ENCODE results near the gene MPV17. TPM values are rescaled to one million over a fixed set of nuclear protein-coding genes. Genes with fewer than 3 reads are reported as not detected.

Gene MPV17
- total RNA-seq, 1 experiment from 2014 or later: 50.6 TPM

GRCh38 chr2:27306573-27307286 is 16.2 kb downstream of the MPV17 start:
- no peaks in the 10 kb centered on the region for H3K9me3 ChIP-seq
- intact Hi-C loops (cut with micrococcal nuclease; ENCODE audit: unreplicated experiment): no loop called here
- ChIA-PET POLR2A (no interaction called here), CTCF (no interaction called here)
- Mint-ChIP-seq H3K9me3 (ENCODE audit: unreplicated experiment) (no peaks in the 10 kb centered on the region), H3K36me3 (ENCODE audit: insufficient read depth, unreplicated experiment) (peaks cover 7% of the 10 kb centered on the region), H3K4me3 (ENCODE audit: unreplicated experiment) (peak overlapping the region; percentile 58), H3K27me3 (ENCODE audit: insufficient read depth, unreplicated experiment) (peaks cover 3% of the 10 kb centered on the region), H3K4me1 (ENCODE audit: low read depth, unreplicated experiment) (no peaks in the 10 kb centered on the region), H3K27ac (ENCODE audit: unreplicated experiment) (no peak overlapping the region)
- no peak overlapping the region for H3K4me3 ChIP-seq (ENCODE audit: low read depth, low read length)
- DNase-seq: no peak
- no peak for TF ChIP-seq CTCF (IDR thresholded peaks at IDR 0.05; ENCODE audit: insufficient read depth in 1 of 2, low read depth in 1 of 2, low read length in 1 of 2, severe bottlenecking in 1 of 2, unreplicated experiment in 1 of 2)
- no TSS peak for BruUV-seq (replicated peaks)
- H3K36me3 ChIP-seq (ENCODE audit: control insufficient read depth, insufficient read depth, low read length): no peaks in the 10 kb centered on the region
- H3K4me1 ChIP-seq: peaks cover 6% of the 10 kb centered on the region
- no peaks in the 10 kb centered on the region for H3K27me3 ChIP-seq (replicated peaks; ENCODE audit: control insufficient read depth, insufficient read depth, low read length)

- no peaks in the 10 kb centered on the region for H3K4me1 Mint-ChIP-seq (ENCODE audit: low read depth, unreplicated experiment)
- no peaks in the 10 kb centered on the region for H3K9me3 Mint-ChIP-seq (ENCODE audit: unreplicated experiment)
- CTCF ChIA-PET: no interaction called here
- peaks cover 7% of the 10 kb centered on the region for H3K36me3 Mint-ChIP-seq (ENCODE audit: insufficient read depth, unreplicated experiment)
- POLR2A ChIA-PET: no interaction called here
- Histone ChIP-seq H3K36me3 (ENCODE audit: control insufficient read depth, insufficient read depth, low read length) (no peaks in the 10 kb centered on the region), H3K9me3 (no peaks in the 10 kb centered on the region), H3K4me1 (peaks cover 6% of the 10 kb centered on the region; the same call in 1 of the 2 replicates), H3K4me3 (ENCODE audit: low read depth, low read length) (no peak overlapping the region), H3K27me3 (replicated peaks; ENCODE audit: control insufficient read depth, insufficient read depth, low read length) (no peaks in the 10 kb centered on the region)
- TF ChIP-seq CTCF (IDR thresholded peaks at IDR 0.05; ENCODE audit: insufficient read depth in 1 of 2, low read depth in 1 of 2, low read length in 1 of 2, severe bottlenecking in 1 of 2, unreplicated experiment in 1 of 2): no peak
- BruUV-seq (replicated peaks): no TSS peak
- no peak overlapping the region for H3K27ac Mint-ChIP-seq (ENCODE audit: unreplicated experiment)
- peaks cover 3% of the 10 kb centered on the region for H3K27me3 Mint-ChIP-seq (ENCODE audit: insufficient read depth, unreplicated experiment)
- intact Hi-C loops (cut with micrococcal nuclease; ENCODE audit: unreplicated experiment): no loop called here
- peak overlapping the region; percentile 33 for H3K4me3 Mint-ChIP-seq (ENCODE audit: unreplicated experiment)
- no peak for DNase-seq
Observed at GRCh38 chr2:27306136-27306535, 16.8 kb downstream of the MPV17 start.

GRCh38 chr2:27305516-27305915 is 17.4 kb downstream of the MPV17 start:
- Histone ChIP-seq H3K36me3 (ENCODE audit: control insufficient read depth, insufficient read depth, low read length) (no peaks in the 10 kb centered on the region), H3K9me3 (no peaks in the 10 kb centered on the region), H3K27me3 (replicated peaks; ENCODE audit: control insufficient read depth, insufficient read depth, low read length) (no peaks in the 10 kb centered on the region), H3K4me3 (ENCODE audit: low read depth, low read length) (no peak overlapping the region), H3K4me1 (peaks cover 6% of the 10 kb centered on the region; the same call in 1 of the 2 replicates)
- DNase-seq: no peak
- H3K27ac Mint-ChIP-seq (ENCODE audit: unreplicated experiment): no peak overlapping the region
- no peak for TF ChIP-seq CTCF (IDR thresholded peaks at IDR 0.05; ENCODE audit: insufficient read depth in 1 of 2, low read depth in 1 of 2, low read length in 1 of 2, severe bottlenecking in 1 of 2, unreplicated experiment in 1 of 2)
- no TSS peak for BruUV-seq (replicated peaks)
- peaks cover 3% of the 10 kb centered on the region for H3K27me3 Mint-ChIP-seq (ENCODE audit: insufficient read depth, unreplicated experiment)
- no peaks in the 10 kb centered on the region for H3K4me1 Mint-ChIP-seq (ENCODE audit: low read depth, unreplicated experiment)
- CTCF ChIA-PET: no interaction called here
- POLR2A ChIA-PET: no interaction called here
- no peak overlapping the region for H3K4me3 Mint-ChIP-seq (ENCODE audit: unreplicated experiment)
- H3K36me3 Mint-ChIP-seq (ENCODE audit: insufficient read depth, unreplicated experiment): peaks cover 7% of the 10 kb centered on the region
- intact Hi-C loops (cut with micrococcal nuclease; ENCODE audit: unreplicated experiment): no loop called here
- H3K9me3 Mint-ChIP-seq (ENCODE audit: unreplicated experiment): no peaks in the 10 kb centered on the region
